Measurements from ENCODE around the gene ZFAND2A. TPM values are rescaled to one million over a fixed set of nuclear protein-coding genes. Genes with fewer than 3 reads are reported as not detected.
"Not testable (repeated sequence)": the region's sequence is repeated elsewhere in the genome, so short reads cannot be mapped to it uniquely, and the experiment has no call there.

Gene ZFAND2A
- total and polyA plus RNA-seq, 2 donors (not counting 3 experiments of a cell fraction or from before 2014, with no cell fraction given): 31.8 to 40.6 TPM

- H3K27me3 ChIP-seq (ENCODE audit: control insufficient read depth in 2 of 2, insufficient read depth in 2 of 2, low read length in 2 of 2): no peaks in the 10 kb centered on the region
- H3K9me3 ChIP-seq (replicated peaks; ENCODE audit: control insufficient read depth, insufficient read depth, low read length): no peaks in the 10 kb centered on the region
- H3K4me2 ChIP-seq (ENCODE audit: insufficient read depth, low read length): no peak overlapping the region
- H3K9ac ChIP-seq (replicated peaks; ENCODE audit: extremely low read depth, insufficient read depth, low read length): no peak overlapping the region
- no peaks in the 10 kb centered on the region for H3K9me1 ChIP-seq (replicated peaks; ENCODE audit: control insufficient read depth, extremely low read depth, insufficient read depth, low read length)
- intact Hi-C loops (cut with micrococcal nuclease) (no loop called here), dilution Hi-C loops (cut with MboI; ENCODE audit: extremely low pct_ligation_motif_present, low sequenced_read_pairs) (no loop called here)
- H4K20me1 ChIP-seq (replicated peaks; ENCODE audit: control insufficient read depth, extremely low read depth, insufficient read depth, low read length): no peaks in the 10 kb centered on the region
- FAIRE-seq (no peak), DNase-seq (ENCODE audit: low read depth, low spot score) (no peak)
- TF ChIP-seq GATA2 (IDR thresholded peaks at IDR 0.05; ENCODE audit: insufficient read depth, insufficient read length, low read depth, low read length): no peak
- no peak for TF ChIP-seq POLR2AphosphoS5 (IDR thresholded peaks at IDR 0.05; ENCODE audit: insufficient read depth, low read depth, low read length)
- no peak for TF ChIP-seq EZH2 (IDR thresholded peaks at IDR 0.05; ENCODE audit: borderline replicate concordance, low read depth, low read length, severe bottlenecking)
- TF ChIP-seq MYC (IDR thresholded peaks at IDR 0.05; ENCODE audit: low read depth, low read length): no peak
- no peak for TF ChIP-seq POLR2A (IDR thresholded peaks at IDR 0.05; ENCODE audit: low read depth, low read length)
- TF ChIP-seq JUN (IDR thresholded peaks at IDR 0.05; ENCODE audit: borderline replicate concordance, insufficient read depth, insufficient read length, low read depth): no peak
- no peak for TF ChIP-seq FOS (IDR thresholded peaks at IDR 0.05; ENCODE audit: borderline replicate concordance, insufficient read depth, low read length)
- TF ChIP-seq MAX (IDR thresholded peaks at IDR 0.05; ENCODE audit: insufficient read depth, insufficient read length): no peak
- no peak for TF ChIP-seq CTCF (IDR thresholded peaks at IDR 0.05; ENCODE audit: extremely low read depth in 1 of 2, insufficient read depth in 1 of 2, low read depth in 1 of 2, low read length in 2 of 2)
- H3K79me2 ChIP-seq (ENCODE audit: control insufficient read depth, insufficient read depth, low read length): no peaks in the 10 kb centered on the region
- no peak overlapping the region for H3K4me3 ChIP-seq (replicated peaks in 1 of 3; ENCODE audit: insufficient read depth in 1 of 3, low read depth in 1 of 3, low read length in 3 of 3)
- POLR2A ChIA-PET: no interaction called here
- no peak overlapping the region for H3K27ac ChIP-seq (ENCODE audit: insufficient read depth, low read depth, low read length)
- CTCF ChIA-PET: interaction anchor here (1.0 kb wide), 1 partner anchor 156 kb away, joined by 3 read pairs; no protein-coding TSS in a partner anchor
- no peaks in the 10 kb centered on the region for H3K4me1 ChIP-seq (ENCODE audit: control insufficient read depth, extremely low read depth, insufficient read depth, low read length)
- BruUV-seq (replicated peaks): no TSS peak
- peaks cover 4 to 35% of the 10 kb centered on the region in 2 experiments for H3K36me3 ChIP-seq (ENCODE audit: control insufficient read depth in 2 of 2, extremely low read depth in 1 of 2, insufficient read depth in 2 of 2, low read length in 2 of 2)
- no peak overlapping the region for H2AFZ ChIP-seq (ENCODE audit: low read depth, low read length)
Observed at GRCh38 chr7:1149351-1149794, 10.6 kb downstream of the ZFAND2A start.

- H3K4me1 ChIP-seq (ENCODE audit: control insufficient read depth, extremely low read depth, insufficient read depth, low read length); FAIRE-seq; CTCF ChIA-PET; H3K27ac ChIP-seq (ENCODE audit: insufficient read depth, low read depth, low read length); H3K79me2 ChIP-seq (ENCODE audit: control insufficient read depth, insufficient read depth, low read length); H2AFZ ChIP-seq (ENCODE audit: low read depth, low read length); H3K9ac ChIP-seq (replicated peaks; ENCODE audit: extremely low read depth, insufficient read depth, low read length); H3K4me2 ChIP-seq (ENCODE audit: insufficient read depth, low read length); H3K9me1 ChIP-seq (replicated peaks; ENCODE audit: control insufficient read depth, extremely low read depth, insufficient read depth, low read length); POLR2A ChIA-PET; H3K9me3 ChIP-seq (replicated peaks; ENCODE audit: control insufficient read depth, insufficient read depth, low read length); H4K20me1 ChIP-seq (replicated peaks; ENCODE audit: control insufficient read depth, extremely low read depth, insufficient read depth, low read length); dilution Hi-C loops (cut with MboI; ENCODE audit: extremely low pct_ligation_motif_present, low sequenced_read_pairs); H3K4me3 ChIP-seq (replicated peaks in 1 of 3; ENCODE audit: insufficient read depth in 1 of 3, low read depth in 1 of 3, low read length in 3 of 3); H3K27me3 ChIP-seq (ENCODE audit: control insufficient read depth in 2 of 2, insufficient read depth in 2 of 2, low read length in 2 of 2); BruUV-seq (replicated peaks); intact Hi-C loops (cut with micrococcal nuclease); DNase-seq (ENCODE audit: low read depth, low spot score): not testable (repeated sequence)
- peaks cover 1 to 26% of the 10 kb centered on the region in 2 experiments for H3K36me3 ChIP-seq (ENCODE audit: control insufficient read depth in 2 of 2, extremely low read depth in 1 of 2, insufficient read depth in 2 of 2, low read length in 2 of 2)
Observed at GRCh38 chr7:1147873-1148272, 12.1 kb downstream of the ZFAND2A start.
